ENCODE results near the gene PANK4.

The PANK4 gene

GRCh38 chr1:2544875-2545640 is 18.7 kb upstream of the PANK4 start:
- DNase-seq (ENCODE audit: low spot score) = no peak

GRCh38 chr1:2544093-2544874 is 17.9 kb upstream of the PANK4 start:
- DNase-seq (ENCODE audit: low spot score) = no peak

GRCh38 chr1:2543543-2544092 is 17.2 kb upstream of the PANK4 start:
- peak; percentile 29 for DNase-seq (ENCODE audit: low spot score)

DNA sequence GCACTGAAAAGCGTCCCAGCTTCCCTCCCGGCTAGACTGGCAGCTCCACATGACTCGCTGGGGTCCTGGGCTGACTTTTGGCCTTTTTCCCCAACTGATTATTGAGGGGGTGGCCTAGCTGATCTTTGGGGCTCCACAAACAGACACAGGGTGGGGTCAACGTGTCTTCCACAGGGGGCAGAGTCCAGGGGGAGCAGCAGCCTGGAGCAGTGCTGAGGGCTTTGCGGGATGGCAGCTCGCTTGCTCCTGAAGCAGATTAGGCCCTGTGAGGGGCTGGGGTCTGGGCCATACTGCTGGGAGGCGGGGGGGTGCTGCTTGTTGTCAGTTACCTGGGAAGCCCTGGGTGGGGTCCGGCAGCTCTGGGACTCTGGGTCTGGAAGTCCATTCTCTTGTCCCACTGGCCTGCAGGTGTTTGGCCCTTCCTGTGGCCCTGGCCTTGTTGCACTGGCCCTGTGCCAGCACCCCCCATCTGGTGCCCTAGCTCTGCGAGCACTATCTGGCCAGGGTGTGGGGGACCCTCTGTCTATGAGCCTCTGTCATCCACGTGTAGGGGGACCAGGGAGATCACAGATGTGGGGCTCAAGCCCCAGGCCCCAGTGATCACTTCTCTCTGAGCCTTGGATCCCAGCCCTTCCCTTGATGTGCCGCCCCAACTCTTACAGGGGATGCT is 16.0 kb upstream of the PANK4 start:
- no peak for DNase-seq (ENCODE audit: low spot score)

GRCh38 chr1:2541619-2542245 is 15.3 kb upstream of the PANK4 start:
- no peak for DNase-seq (ENCODE audit: low spot score)

DNA sequence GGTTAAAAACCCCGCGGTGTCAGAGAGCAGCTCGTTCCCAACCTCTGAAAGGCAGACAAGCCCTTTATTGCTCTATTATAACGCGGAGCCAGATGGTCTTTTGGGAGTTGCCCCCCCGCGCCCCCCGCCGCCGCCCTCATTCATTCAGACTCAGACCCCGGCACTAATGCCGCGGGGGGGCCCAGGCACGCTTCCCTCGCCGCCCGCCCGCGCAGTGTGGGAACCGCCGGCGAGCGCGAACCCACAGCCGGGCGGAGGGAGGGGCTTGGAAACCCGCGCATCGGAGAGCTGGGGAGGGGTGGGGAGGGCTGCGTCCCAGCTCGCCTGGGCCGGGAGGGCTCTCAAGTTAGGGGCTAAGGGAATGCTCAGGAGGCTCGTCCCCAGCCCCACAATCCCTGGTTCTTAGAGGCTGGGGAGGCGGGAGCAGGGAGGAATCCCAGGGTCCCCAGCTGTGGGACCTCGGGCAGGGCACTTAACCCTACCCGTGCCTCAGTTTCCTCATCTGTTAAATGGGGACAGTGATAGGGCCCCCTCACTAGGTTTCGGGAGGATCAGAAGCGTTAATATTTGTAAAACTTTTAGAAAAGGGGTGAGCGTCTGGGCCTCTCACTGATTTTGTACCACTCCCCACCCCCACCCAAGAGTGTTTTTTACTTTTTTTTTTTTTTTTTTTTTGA is 14.6 kb upstream of the PANK4 start:
- no peak for DNase-seq (ENCODE audit: low spot score)

GRCh38 chr1:2539312-2539907 is 13.0 kb upstream of the PANK4 start:
- DNase-seq (ENCODE audit: low spot score) = peak; percentile 36

DNA sequence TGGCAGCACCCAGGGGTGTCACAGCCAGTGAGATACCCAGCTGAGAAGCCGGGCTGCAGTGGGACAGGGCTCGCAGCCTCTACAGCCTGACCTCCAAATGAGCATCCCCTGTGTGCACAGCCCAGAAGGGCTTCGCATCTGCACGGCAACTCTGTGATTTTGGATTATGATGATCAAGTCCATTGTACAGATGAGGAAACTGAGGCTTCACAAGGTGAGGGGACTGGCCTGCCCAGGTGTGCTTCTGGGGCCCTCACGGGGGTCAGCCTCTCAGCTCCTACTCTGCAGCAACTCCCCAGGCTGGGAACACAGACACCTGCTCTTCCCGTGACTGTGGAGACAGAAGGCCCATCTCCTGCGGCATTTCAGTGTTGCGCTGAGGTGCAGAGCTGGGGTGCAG is 12.5 kb upstream of the PANK4 start:
- no peak for DNase-seq (ENCODE audit: low spot score)

DNA sequence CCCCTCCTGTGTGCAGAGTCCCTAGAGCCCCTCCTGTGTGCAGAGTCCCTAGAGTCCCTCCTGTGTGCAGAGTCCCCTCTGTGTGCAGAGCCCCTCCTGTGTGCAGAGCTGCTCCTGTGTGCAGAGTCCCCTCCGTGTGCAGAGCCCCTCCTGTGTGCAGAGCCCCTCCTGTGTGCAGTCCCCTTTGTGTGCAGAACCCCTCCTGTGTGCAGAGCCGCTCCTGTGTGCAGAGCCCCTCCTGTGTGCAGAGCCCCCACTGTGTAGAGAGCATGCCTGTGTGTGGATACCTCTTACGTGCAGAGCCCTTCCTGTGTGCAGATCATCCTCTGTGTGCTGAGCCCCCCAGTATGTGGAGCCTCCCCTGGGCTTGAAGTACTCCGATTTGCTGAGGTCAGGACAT is 12.0 kb upstream of the PANK4 start:
- no peak for DNase-seq (ENCODE audit: low spot score)

- no peak for DNase-seq (ENCODE audit: low spot score)
Observed at GRCh38 chr1:2537784-2538115, 11.4 kb upstream of the PANK4 start.

- no peak for DNase-seq (ENCODE audit: low spot score)
Observed at GRCh38 chr1:2535981-2536380, 9.6 kb upstream of the PANK4 start.

DNA sequence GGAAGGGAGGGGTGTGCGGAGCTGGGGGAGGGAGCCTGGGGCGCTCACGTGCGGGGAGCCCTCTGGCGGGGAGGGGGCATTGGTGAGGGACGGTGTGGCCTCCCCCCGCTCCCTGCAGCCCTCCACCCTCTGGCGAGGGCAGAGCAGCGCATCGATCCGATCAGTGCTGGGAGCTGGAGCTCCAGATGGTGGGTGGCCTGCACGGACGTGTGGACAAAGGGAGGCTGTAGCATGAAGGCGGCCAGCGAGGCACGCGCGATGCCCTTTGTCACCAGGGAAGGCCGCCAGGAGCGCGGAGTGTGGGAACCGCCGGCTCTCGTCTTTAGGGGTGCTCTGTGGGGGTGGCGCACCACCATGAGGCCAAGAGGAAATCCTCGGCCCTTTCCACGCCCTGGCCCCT is 9.1 kb upstream of the PANK4 start:
- DNase-seq (ENCODE audit: low spot score) = no peak

GRCh38 chr1:2534687-2535441 is 8.5 kb upstream of the PANK4 start:
- no peak for DNase-seq (ENCODE audit: low spot score)

GRCh38 chr1:2534315-2534686 is 7.9 kb upstream of the PANK4 start:
- DNase-seq (ENCODE audit: low spot score) = no peak

DNA sequence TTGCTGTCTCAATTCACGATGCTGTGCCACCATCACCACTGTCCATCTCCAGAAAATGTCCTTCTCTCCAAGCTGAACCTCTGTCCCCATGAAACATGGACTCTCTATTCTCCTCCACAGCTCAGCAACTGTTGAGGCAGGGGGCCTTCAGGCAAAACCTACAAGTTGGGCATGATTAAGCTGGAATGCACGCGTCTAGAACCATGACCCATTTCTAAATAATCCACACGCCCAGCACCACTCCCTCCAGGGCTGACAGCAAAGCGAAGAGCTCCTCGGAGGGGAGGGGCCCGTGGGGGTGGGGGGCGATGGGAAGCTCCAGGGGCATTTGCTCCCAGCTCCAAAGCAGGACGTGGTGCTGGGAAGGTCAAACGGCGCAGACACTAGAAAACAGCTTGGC is 7.0 kb upstream of the PANK4 start:
- DNase-seq (ENCODE audit: low spot score) = no peak

- no peak for DNase-seq (ENCODE audit: low spot score)
Observed at GRCh38 chr1:2532485-2533160, 6.2 kb upstream of the PANK4 start.

- DNase-seq (ENCODE audit: low spot score) = no peak
Observed at GRCh38 chr1:2530513-2531361, 4.3 kb upstream of the PANK4 start.

- no peak for DNase-seq (ENCODE audit: low spot score)
Observed at GRCh38 chr1:2529784-2530512, 3.6 kb upstream of the PANK4 start, which contains the start of gene HES5. Gene HES5, minus strand, starts transcription at chr1:2530263. Its CDS starts 99 bp downstream, at chr1:2530164.

All from CD4-positive, alpha-beta T cell treated with Interleukin-2 at 100 ng/mL for 4 hours (primary cell).